ENCODE results near the gene PDE2A.

- TF ChIP-seq CTCF (IDR thresholded peaks at IDR 0.05; ENCODE audit: borderline replicate concordance, extremely low read depth, low read length, poor library complexity, severe bottlenecking) (no peak), EZH2 (IDR thresholded peaks at IDR 0.05; ENCODE audit: borderline replicate concordance, low read depth, low read length, severe bottlenecking) (no peak)
Measured at GRCh38 chr11:72702096-72702495, 27.9 kb upstream of the PDE2A start.
